Measurements from ENCODE around the gene ARHGEF12.

- TF ChIP-seq CTCF (conservative IDR thresholded peaks at IDR 0.05; ENCODE audit: low read depth, low read length) (no peak), EZH2phosphoT487 (IDR thresholded peaks at IDR 0.05; ENCODE audit: borderline replicate concordance, low read length) (no peak), EZH2 (IDR thresholded peaks at IDR 0.05; ENCODE audit: low read length, unreplicated experiment) (no peak)
Measured at GRCh38 chr11:120515186-120515723, 179.0 kb downstream of the ARHGEF12 start.
